ENCODE measurements around the gene ST6GALNAC3. TPM values are rescaled to one million over a fixed set of nuclear protein-coding genes. Genes with fewer than 3 reads are reported as not detected.

The ST6GALNAC3 gene
- total RNA-seq, 1 experiment from 2014 or later, result 0.03 TPM

DNA sequence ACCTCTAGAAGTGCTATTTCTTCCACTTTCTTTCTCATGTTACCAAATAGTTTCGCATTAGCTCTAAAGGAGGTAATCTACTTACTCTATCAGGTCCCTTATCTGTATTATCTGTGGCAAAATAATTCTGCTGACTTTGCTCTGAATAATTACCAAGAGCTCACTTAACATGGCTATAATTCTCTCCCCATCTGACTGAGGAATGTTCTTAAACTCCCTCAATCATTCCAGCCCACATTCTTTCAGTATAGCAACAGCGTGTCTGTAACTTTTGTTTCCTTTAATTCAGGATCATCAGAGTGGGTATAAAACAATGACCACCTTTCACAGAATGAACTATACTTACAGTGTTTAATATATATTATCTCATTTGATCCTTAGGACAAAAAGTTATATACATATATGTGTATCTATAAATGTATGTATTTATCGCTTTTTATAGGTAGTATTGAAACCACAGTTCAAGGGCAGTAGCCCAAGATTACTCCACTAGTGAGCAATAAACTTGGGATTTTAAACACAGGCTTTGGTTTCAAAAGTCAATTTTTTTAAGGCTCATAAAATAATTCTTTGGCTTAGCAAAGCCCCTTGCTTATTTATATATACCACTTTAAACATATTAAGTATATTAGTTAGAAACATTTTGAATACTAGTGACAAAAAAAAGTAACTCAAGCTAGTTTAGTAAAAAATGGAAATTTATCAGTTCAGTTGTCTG lies 36.1 kb upstream of the ST6GALNAC3 start:
- ATAC-seq (no peak), DNase-seq (ENCODE audit: low read depth, low spot score) (no peak)
- Histone ChIP-seq H3K4me1 (ENCODE audit: control insufficient read depth, insufficient read depth, low read length) (no peaks in the 10 kb centered on the region), H3K27me3 (ENCODE audit: control insufficient read depth, insufficient read depth, low read length) (peaks cover 2% of the 10 kb centered on the region), H3K36me3 (ENCODE audit: control insufficient read depth, insufficient read depth, low read length) (no peaks in the 10 kb centered on the region), H3K4me3 (ENCODE audit: low read depth in 2 of 2, low read length in 2 of 2) (no peak overlapping the region), H3K27ac (ENCODE audit: low read length) (no peak overlapping the region), H3K9me3 (ENCODE audit: control insufficient read depth, insufficient read depth, low read depth, low read length) (no peaks in the 10 kb centered on the region)
- no TSS peak for BruUV-seq (replicated peaks)
- ChIA-PET CTCF (no interaction called here), POLR2A (no interaction called here)
- in situ Hi-C loops (cut with HindIII; ENCODE audit: low pct_unique_long_range_greater_than_20kb, low sequenced_read_pairs), result no loop called here
- intact Hi-C loops (cut with micrococcal nuclease; ENCODE audit: unreplicated experiment), result no loop called here
- TF ChIP-seq POLR2AphosphoS5 (IDR thresholded peaks at IDR 0.05; ENCODE audit: low read depth, low read length), result no peak
- no peak for TF ChIP-seq REST (IDR thresholded peaks at IDR 0.05; ENCODE audit: insufficient read depth in 1 of 2, low read depth in 2 of 2, low read length in 1 of 2)
- no peak for TF ChIP-seq TCF7L2 (IDR thresholded peaks at IDR 0.05; ENCODE audit: low read depth, low read length)
- no peak for TF ChIP-seq CTCF (IDR thresholded peaks at IDR 0.05)
- TF ChIP-seq SIN3A (IDR thresholded peaks at IDR 0.05; ENCODE audit: borderline replicate concordance, insufficient read depth, low read depth, low read length), result no peak

- ChIA-PET CTCF (no interaction called here), POLR2A (no interaction called here)
- Histone ChIP-seq H3K4me3 (ENCODE audit: low read depth in 2 of 2, low read length in 2 of 2) (no peak overlapping the region), H3K36me3 (ENCODE audit: control insufficient read depth, insufficient read depth, low read length) (no peaks in the 10 kb centered on the region), H3K27ac (ENCODE audit: low read length) (no peak overlapping the region), H3K9me3 (ENCODE audit: control insufficient read depth, insufficient read depth, low read depth, low read length) (no peaks in the 10 kb centered on the region), H3K4me1 (ENCODE audit: control insufficient read depth, insufficient read depth, low read length) (no peaks in the 10 kb centered on the region), H3K27me3 (ENCODE audit: control insufficient read depth, insufficient read depth, low read length) (no peaks in the 10 kb centered on the region; the same call in none of the 2 replicates)
- ATAC-seq (no peak), DNase-seq (ENCODE audit: low read depth, low spot score) (no peak)
- no TSS peak for BruUV-seq (replicated peaks)
- in situ Hi-C loops (cut with HindIII; ENCODE audit: low pct_unique_long_range_greater_than_20kb, low sequenced_read_pairs) (no loop called here), intact Hi-C loops (cut with micrococcal nuclease; ENCODE audit: unreplicated experiment) (no loop called here)
- TF ChIP-seq REST (IDR thresholded peaks at IDR 0.05; ENCODE audit: insufficient read depth in 1 of 2, low read depth in 2 of 2, low read length in 1 of 2) (no peak), POLR2AphosphoS5 (IDR thresholded peaks at IDR 0.05; ENCODE audit: low read depth, low read length) (no peak), SIN3A (IDR thresholded peaks at IDR 0.05; ENCODE audit: borderline replicate concordance, insufficient read depth, low read depth, low read length) (no peak), TCF7L2 (IDR thresholded peaks at IDR 0.05; ENCODE audit: low read depth, low read length) (no peak), CTCF (IDR thresholded peaks at IDR 0.05) (no peak)
Measured at GRCh38 chr1:76046149-76046548, 28.4 kb upstream of the ST6GALNAC3 start.
